ENCODE measurements around the gene SMYD1. TPM values are rescaled to one million over a fixed set of nuclear protein-coding genes. Genes with fewer than 3 reads are reported as not detected.

SMYD1 gene
- total RNA-seq, 2 donors from 2014 or later, result not detected

- Histone ChIP-seq H3K9me3 (no peaks in the 10 kb centered on the region), H3K4me3 (no peak overlapping the region)
- ATAC-seq (ENCODE audit: insufficient number of reproducible peaks, low FRiP score, low read depth), result no peak
Measured at GRCh38 chr2:88057437-88057844, 10.2 kb upstream of the SMYD1 start.

GRCh38 chr2:88058191-88058590 is 9.4 kb upstream of the SMYD1 start:
- DNase-seq (ENCODE audit: low spot score) (no peak), ATAC-seq (ENCODE audit: insufficient number of reproducible peaks, low FRiP score, low read depth) (no peak)
- Histone ChIP-seq H3K4me1 (ENCODE audit: control insufficient read depth in 1 of 2, low read depth in 2 of 2) (peaks cover 9 to 16% of the 10 kb centered on the region in 2 donors), H3K9me3 (no peaks in the 10 kb centered on the region), H3K4me3 (no peak overlapping the region), H3K27ac (no peak overlapping the region), H3K36me3 (no peaks in the 10 kb centered on the region), H3K27me3 (replicated peaks; ENCODE audit: insufficient read depth) (no peaks in the 10 kb centered on the region)
- no peak for TF ChIP-seq CTCF (IDR thresholded peaks at IDR 0.05)

More at GRCh38 chr2:88057437-88057844, 10.2 kb upstream of the SMYD1 start:
- no peaks in the 10 kb centered on the region for H3K36me3 ChIP-seq
- no peaks in the 10 kb centered on the region for H3K27me3 ChIP-seq (replicated peaks; ENCODE audit: insufficient read depth)
- TF ChIP-seq CTCF (IDR thresholded peaks at IDR 0.05), result no peak
- H3K4me1 ChIP-seq (ENCODE audit: control insufficient read depth in 1 of 2, low read depth in 2 of 2), result peaks cover 9 to 21% of the 10 kb centered on the region in 2 donors
- no peak for DNase-seq (ENCODE audit: low spot score)
- no peak overlapping the region for H3K27ac ChIP-seq

- ATAC-seq (ENCODE audit: insufficient number of reproducible peaks, low FRiP score, low read depth) (no peak), DNase-seq (ENCODE audit: low spot score) (no peak)
- H3K36me3 ChIP-seq, result no peaks in the 10 kb centered on the region
- H3K4me3 ChIP-seq, result no peak overlapping the region
- H3K4me1 ChIP-seq (ENCODE audit: control insufficient read depth in 1 of 2, low read depth in 2 of 2), result no peaks in the 10 kb centered on the region
- H3K27me3 ChIP-seq (replicated peaks; ENCODE audit: insufficient read depth), result no peaks in the 10 kb centered on the region
- no peaks in the 10 kb centered on the region for H3K9me3 ChIP-seq
- peak; percentile 59 for TF ChIP-seq CTCF (IDR thresholded peaks at IDR 0.05)
- H3K27ac ChIP-seq, result no peak overlapping the region
Measured at GRCh38 chr2:88059979-88060906, 7.4 kb upstream of the SMYD1 start.

- Histone ChIP-seq H3K36me3 (no peaks in the 10 kb centered on the region), H3K9me3 (no peaks in the 10 kb centered on the region), H3K27me3 (replicated peaks; ENCODE audit: insufficient read depth) (no peaks in the 10 kb centered on the region), H3K4me3 (no peak overlapping the region), H3K27ac (no peak overlapping the region), H3K4me1 (ENCODE audit: control insufficient read depth in 1 of 2, low read depth in 2 of 2) (no peaks in the 10 kb centered on the region)
- DNase-seq (ENCODE audit: low spot score) (no peak), ATAC-seq (ENCODE audit: insufficient number of reproducible peaks, low FRiP score, low read depth) (no peak)
- no peak for TF ChIP-seq CTCF (IDR thresholded peaks at IDR 0.05)
Measured at GRCh38 chr2:88060907-88061275, 6.7 kb upstream of the SMYD1 start.

- H3K4me1 ChIP-seq (ENCODE audit: control insufficient read depth in 1 of 2, low read depth in 2 of 2), result no peaks in the 10 kb centered on the region
- no peaks in the 10 kb centered on the region for H3K9me3 ChIP-seq
- TF ChIP-seq CTCF (IDR thresholded peaks at IDR 0.05), result no peak
- no peak overlapping the region for H3K27ac ChIP-seq
- no peak overlapping the region for H3K4me3 ChIP-seq
- H3K27me3 ChIP-seq (replicated peaks; ENCODE audit: insufficient read depth), result no peaks in the 10 kb centered on the region
- DNase-seq (ENCODE audit: low spot score) (no peak), ATAC-seq (ENCODE audit: insufficient number of reproducible peaks, low FRiP score, low read depth) (no peak)
- no peaks in the 10 kb centered on the region for H3K36me3 ChIP-seq
Measured at GRCh38 chr2:88061295-88061694, 6.3 kb upstream of the SMYD1 start.

All from thoracic aorta (tissue), 2 donors.